Melanocyte of skin (primary cell): Measurements from ENCODE around the gene DYNLT3. TPM values are rescaled to one million over a fixed set of nuclear protein-coding genes. Genes with fewer than 3 reads are reported as not detected.

ENCODE experiments used
- small RNA-seq, 2 donors: library from RNA; depleted of rRNA; stranded (forward); fragments of <200 nt; gene quantifications; one replicate each; pipeline ENCODE3, GENCODE V24; 2012
- total RNA-seq, 2 donors: library from RNA; depleted of rRNA; stranded (reverse); fragments of >200 nt; gene quantifications; 2 replicates each; pipeline ENCODE4 v1.2.3, GENCODE V29; 2012

The DYNLT3 gene, protein sequence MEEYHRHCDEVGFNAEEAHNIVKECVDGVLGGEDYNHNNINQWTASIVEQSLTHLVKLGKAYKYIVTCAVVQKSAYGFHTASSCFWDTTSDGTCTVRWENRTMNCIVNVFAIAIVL
- 10 to 100 TPM; 23.0 to 27.9 TPM for total RNA-seq

GRCh38 chrX:37846934-37847732 is at the start of gene DYNLT3:
Gene DYNLT3, minus strand, starts transcription at chrX:37847571. Its CDS starts 61 bp downstream, at chrX:37847510.

Small RNA genes within 50 kb of the gene (small RNA-seq; reads per million reads assigned to genes)
- gene RNU6-49P: 0 to 0.13 reads per million in 2 donors

Other genes with a start within 250 kb of the DYNLT3 start
- under 1 TPM; under 0.01 TPM for gene XK, start 161.8 kb downstream of the DYNLT3 start, total RNA-seq
- gene CYBB, start 67.5 kb downstream of the DYNLT3 start, total RNA-seq: not detected
- gene SYTL5, start 159.0 kb upstream of the DYNLT3 start, total RNA-seq: under 1 TPM; under 0.01 TPM